Keratinocyte (primary cell): Measurements from ENCODE around the gene UTP4. TPM values are rescaled to one million over a fixed set of nuclear protein-coding genes. Genes with fewer than 3 reads are reported as not detected.
A peak's percentile ranks its signal among the peaks of the same experiment; 100 is the strongest.

Experiments used
- DNase-seq: peaks from one replicate; pipeline ENCODE4 v3.0.0-alpha.2; 2011; ENCODE audit warnings: low read depth, missing footprints, low spot score
- FAIRE-seq: peaks from 2 replicates; lab custom pipeline; 2011; peaks lifted over from hg19 to GRCh38; lab: Jason Lieb, UNC
- H2AFZ ChIP-seq: 2 replicates; pipeline ENCODE4 v1.6.0; 2012; ENCODE audit warnings: low read length, control low read depth, inconsistent platforms; ENCODE audit not compliant: control insufficient read depth
- H3K27ac ChIP-seq: 2 replicates; pipeline ENCODE4 v1.5.1; 2011; ENCODE audit warnings: low read length; ENCODE audit not compliant: control insufficient read depth, insufficient read depth
- H3K27me3 ChIP-seq: 3 replicates; pipeline ENCODE4 v1.6.0; 2011; ENCODE audit warnings: low read length; ENCODE audit not compliant: control insufficient read depth, insufficient read depth; ENCODE audit errors: extremely low read depth
- H3K36me3 ChIP-seq, 2 experiments: 2 replicates in 1 of 2; 3 replicates in 1 of 2; pipeline ENCODE4 v1.5.1; 2011; ENCODE audit warnings: low read length in 2 of 2, mild to moderate bottlenecking in 1 of 2; ENCODE audit not compliant: control insufficient read depth in 2 of 2, insufficient read depth in 2 of 2; ENCODE audit errors: extremely low read depth in 1 of 2
- H3K4me1 ChIP-seq: 3 replicates; pipeline ENCODE4 v1.5.1; 2011; ENCODE audit warnings: low read length; ENCODE audit not compliant: control insufficient read depth, insufficient read depth; ENCODE audit errors: extremely low read depth
- H3K4me2 ChIP-seq: 3 replicates; pipeline ENCODE4 v1.6.0; 2011; ENCODE audit warnings: low read depth, low read length; ENCODE audit not compliant: control insufficient read depth, insufficient read depth; ENCODE audit errors: extremely low read depth
- H3K4me3 ChIP-seq, 3 experiments: fragments of 200-600 bp in 1 of 3; sonication (generic) in 1 of 3; 2 replicates in 2 of 3; 3 replicates in 1 of 3; pipeline ENCODE4 v1.5.1; 2011 to 2016; ENCODE audit warnings: low read length in 3 of 3, mild to moderate bottlenecking in 3 of 3, control low read depth in 2 of 3, inconsistent platforms in 1 of 3, low read depth in 1 of 3, mixed read lengths in 1 of 3, mixed run types in 1 of 3, moderate library complexity in 1 of 3; ENCODE audit not compliant: control insufficient read depth in 2 of 3, insufficient read depth in 2 of 3; ENCODE audit errors: extremely low read depth in 1 of 3
- H3K79me2 ChIP-seq: 2 replicates; pipeline ENCODE4 v1.6.0; 2012; ENCODE audit warnings: low read length; ENCODE audit not compliant: control insufficient read depth, insufficient read depth
- H3K9ac ChIP-seq: 3 replicates; pipeline ENCODE4 v1.6.0; 2011; ENCODE audit warnings: low read length; ENCODE audit not compliant: control insufficient read depth, insufficient read depth; ENCODE audit errors: extremely low read depth
- H3K9me1 ChIP-seq: 3 replicates; pipeline ENCODE4 v1.6.0; 2011; ENCODE audit warnings: low read length; ENCODE audit not compliant: control insufficient read depth, insufficient read depth; ENCODE audit errors: extremely low read depth
- H3K9me3 ChIP-seq: 2 replicates; pipeline ENCODE4 v1.5.1; 2012; ENCODE audit warnings: low read depth, low read length; ENCODE audit not compliant: control insufficient read depth
- H4K20me1 ChIP-seq: 3 replicates; pipeline ENCODE4 v1.6.0; 2011; ENCODE audit warnings: low read length; ENCODE audit not compliant: control insufficient read depth, insufficient read depth; ENCODE audit errors: extremely low read depth
- CTCF ChIP-seq, 3 experiments: IDR thresholded peaks in 1 of 3; conservative IDR thresholded peaks in 1 of 3; optimal IDR thresholded peaks in 1 of 3; 2 replicates in 2 of 3; 3 replicates in 1 of 3; pipeline versions ENCODE3 to v1.5.1; 2011; ENCODE audit warnings: low read length in 3 of 3, mild to moderate bottlenecking in 3 of 3, moderate library complexity in 2 of 3, control low read depth in 1 of 3, inconsistent platforms in 1 of 3; ENCODE audit not compliant: insufficient read depth in 2 of 3; ENCODE audit errors: extremely low read depth in 1 of 3
- EZH2 ChIP-seq: IDR thresholded peaks from one replicate; pipeline ENCODE4 v1.6.1; 2012; ENCODE audit warnings: inconsistent platforms, mild to moderate bottlenecking, low read length, moderate library complexity
- dilution Hi-C: fragments of 300-500 bp; cut with MboI; formaldehyde crosslinking; loops from one replicate; pipeline ENCODE4 v1.7.0; 2020; ENCODE audit warnings: low sequenced_read_pairs; ENCODE audit not compliant: extremely low pct_ligation_motif_present
- polyA plus RNA-seq, 5 experiments: library from polyadenylated mRNA; depleted of rRNA in 3 of 5; stranded (reverse) in 3 of 5; stranded (forward) in 1 of 5; unstranded in 1 of 5; fragments of >200 nt; gene quantifications; 1 replicate in 1 of 5; 2 replicates in 3 of 5; 3 replicates in 1 of 5; pipeline versions ENCODE4 v1.2.1 to v1.2.3, GENCODE V29; 2011 to 2012; ENCODE audit warnings: missing spikeins in 2 of 5, low read depth in 1 of 5, low replicate concordance in 1 of 5

UTP4 gene
- polyA plus RNA-seq, 1 donor (not counting 4 experiments of a cell fraction or from before 2014, with no cell fraction given), result 106 TPM

GRCh38 chr16:69111216-69111875 lies 21.1 kb upstream of the UTP4 start:
- H3K9ac ChIP-seq, result peak overlapping the region; percentile 10
- DNase-seq (no peak), FAIRE-seq (no peak)
- H4K20me1 ChIP-seq, result peaks cover 45% of the 10 kb centered on the region
- H3K27me3 ChIP-seq, result no peaks in the 10 kb centered on the region
- peaks cover 23% of the 10 kb centered on the region for H3K4me1 ChIP-seq
- no peak overlapping the region for H3K4me3 ChIP-seq
- H3K27ac ChIP-seq, result no peak overlapping the region
- no peak overlapping the region for H3K4me2 ChIP-seq
- no peaks in the 10 kb centered on the region for H3K9me3 ChIP-seq
- no peak overlapping the region for H2AFZ ChIP-seq
- peaks cover 62% of the 10 kb centered on the region in 2 experiments for H3K36me3 ChIP-seq
- peaks cover 77% of the 10 kb centered on the region for H3K79me2 ChIP-seq
- peaks cover 3% of the 10 kb centered on the region for H3K9me1 ChIP-seq
- dilution Hi-C loops, result no loop called here
- TF ChIP-seq EZH2, result no peak
- no peak for TF ChIP-seq CTCF (optimal IDR thresholded peaks at IDR 0.05 in 1 of 3, IDR thresholded peaks at IDR 0.05 in 1 of 3, conservative IDR thresholded peaks at IDR 0.05 in 1 of 3; ENCODE audit: extremely low read depth in 1 of 3, insufficient read depth in 2 of 3, low read length in 3 of 3)

- H3K9me3 ChIP-seq, result no peaks in the 10 kb centered on the region
- peaks cover 46% of the 10 kb centered on the region for H4K20me1 ChIP-seq
- peaks cover 72% of the 10 kb centered on the region for H3K79me2 ChIP-seq
- no peak for TF ChIP-seq CTCF (optimal IDR thresholded peaks at IDR 0.05 in 1 of 3, IDR thresholded peaks at IDR 0.05 in 1 of 3, conservative IDR thresholded peaks at IDR 0.05 in 1 of 3; ENCODE audit: extremely low read depth in 1 of 3, insufficient read depth in 2 of 3, low read length in 3 of 3)
- TF ChIP-seq EZH2, result no peak
- H3K4me2 ChIP-seq, result no peak overlapping the region
- H3K9ac ChIP-seq, result peak overlapping the region; percentile 10
- H2AFZ ChIP-seq, result no peak overlapping the region
- DNase-seq (no peak), FAIRE-seq (no peak)
- H3K9me1 ChIP-seq, result peaks cover 3% of the 10 kb centered on the region
- H3K36me3 ChIP-seq, result peaks cover 63 to 66% of the 10 kb centered on the region in 2 experiments
- H3K4me1 ChIP-seq, result peaks cover 23% of the 10 kb centered on the region
- no peaks in the 10 kb centered on the region for H3K27me3 ChIP-seq
- H3K27ac ChIP-seq, result no peak overlapping the region
- no peak overlapping the region for H3K4me3 ChIP-seq
- dilution Hi-C loops, result no loop called here
Observed at GRCh38 chr16:69111876-69112230, 20.6 kb upstream of the UTP4 start.
